HCT116 (cell line): ENCODE measurements around the gene ZC2HC1C. TPM values are rescaled to one million over a fixed set of nuclear protein-coding genes. Genes with fewer than 3 reads are reported as not detected.

ENCODE experiments used
- ATAC-seq: fragments of 200-7000 bp; cut with Tn5 transposase; 2 replicates; pipeline ENCODE4 v1.9.1; 2020; ENCODE audit warnings: mild to moderate bottlenecking, moderate library complexity
- BruUV-seq: library from RNA; stranded (reverse); fragments of 400-500 nt; replicated peaks from 2 replicates; lab custom pipeline; 2021; lab: Mats Ljungman, UMichigan
- CTCF ChIA-PET: fragments of 300-600 bp; sonication (Branson Sonifier 250); formaldehyde crosslinking; loops from one replicate; lab custom pipeline; 2021; ENCODE audit warnings: antibody characterized with exemption; lab: Charles Lee
- POLR2A ChIA-PET: fragments of 300-600, 350-600 bp; sonication (Branson Sonifier 250); formaldehyde crosslinking; loops from one replicate; lab custom pipeline; 2021; ENCODE audit warnings: antibody characterized with exemption; lab: Charles Lee
- RAD21 ChIA-PET, 2 experiments: fragments of 300-600 bp; sonication (Branson Sonifier 250); formaldehyde crosslinking; loops; one replicate each; lab custom pipeline; 2023; ENCODE audit warnings: low total read pairs in 2 of 2; ENCODE audit not compliant: uncharacterized antibody in 2 of 2, unreplicated experiment in 2 of 2, low non-redundant PET in 1 of 2; lab: Charles Lee
- DNase-seq: peaks from one replicate; pipeline ENCODE4 v3.0.0-alpha.2; 2010; ENCODE audit warnings: low read depth, low spot score
- H2AFZ ChIP-seq: fragments of 200-600 bp; shearing (Covaris generic), sonication (generic); 2 replicates; pipeline ENCODE4 v1.6.1; 2017; ENCODE audit warnings: low read depth, mixed run types, mixed read lengths, antibody characterized with exemption, low read length; ENCODE audit not compliant: poor library complexity, severe bottlenecking
- H3K27ac ChIP-seq: 2 replicates; pipeline ENCODE4 v1.5.1; 2012; ENCODE audit warnings: low read depth, low read length
- H3K27me3 ChIP-seq: fragments of 200-600 bp; sonication (generic); 2 replicates; pipeline ENCODE4 v1.6.1; 2016; ENCODE audit warnings: mixed run types, low read length, mixed read lengths; ENCODE audit not compliant: insufficient read depth
- H3K36me3 ChIP-seq, 2 experiments: fragments of 200-500 bp in 1 of 2; fragments of 200-600 bp in 1 of 2; sonication (Bioruptor generic) in 1 of 2; sonication (generic) in 1 of 2; 2 replicates each; pipeline versions ENCODE4 v1.5.1 to v1.6.1; 2014 to 2016; ENCODE audit warnings: low read length in 2 of 2, inconsistent platforms in 1 of 2, mixed read lengths in 1 of 2, mixed run types in 1 of 2; ENCODE audit not compliant: insufficient read depth in 2 of 2, control insufficient read depth in 1 of 2
- H3K4me1 ChIP-seq, 2 experiments: fragments of 200-600 bp in 1 of 2; sonication (generic) in 1 of 2; 2 replicates each; pipeline versions ENCODE4 v1.5.1 to v1.6.1; 2012 to 2017; ENCODE audit warnings: low read length in 2 of 2, inconsistent platforms in 1 of 2, mild to moderate bottlenecking in 1 of 2, mixed read lengths in 1 of 2, mixed run types in 1 of 2, moderate library complexity in 1 of 2; ENCODE audit not compliant: insufficient read depth in 2 of 2, control insufficient read depth in 1 of 2
- H3K4me2 ChIP-seq: fragments of 200-600 bp; sonication (generic); 2 replicates; pipeline ENCODE4 v1.6.1; 2017; ENCODE audit warnings: mixed run types, low read length, mixed read lengths
- H3K4me3 ChIP-seq, 2 experiments: fragments of 200-600 bp in 1 of 2; sonication (generic) in 1 of 2; replicated peaks in 1 of 2; 2 replicates each; pipeline ENCODE4 v1.5.1; 2011 to 2016; ENCODE audit warnings: low read length in 2 of 2, control low read depth in 1 of 2, low read depth in 1 of 2, mild to moderate bottlenecking in 1 of 2, mixed read lengths in 1 of 2, mixed run types in 1 of 2
- H3K79me2 ChIP-seq: fragments of 200-600 bp; sonication (generic); 2 replicates; pipeline ENCODE4 v1.6.1; 2017; ENCODE audit warnings: mild to moderate bottlenecking, mixed run types, low read length, moderate library complexity, mixed read lengths; ENCODE audit not compliant: insufficient read depth
- H3K9ac ChIP-seq: fragments of 200-600 bp; sonication (generic); 2 replicates; pipeline ENCODE4 v1.6.1; 2016; ENCODE audit warnings: low read length, mixed read lengths
- H3K9me2 ChIP-seq: fragments of 200-600 bp; sonication (generic), shearing (Covaris generic); 2 replicates; pipeline ENCODE4 v1.6.1; 2017; ENCODE audit warnings: mixed run types, mild to moderate bottlenecking, moderate library complexity; ENCODE audit not compliant: insufficient read depth
- H3K9me3 ChIP-seq, 2 experiments: fragments of 200-500 bp in 1 of 2; fragments of 200-600 bp in 1 of 2; sonication (Bioruptor generic) in 1 of 2; sonication (generic) in 1 of 2; 2 replicates each; pipeline ENCODE4 v1.6.1; 2014 to 2017; ENCODE audit warnings: low read length in 2 of 2, mixed read lengths in 2 of 2, inconsistent platforms in 1 of 2, low read depth in 1 of 2, mild to moderate bottlenecking in 1 of 2, mixed run types in 1 of 2, moderate library complexity in 1 of 2; ENCODE audit not compliant: control insufficient read depth in 1 of 2, insufficient read depth in 1 of 2
- H4K20me1 ChIP-seq: fragments of 200-600 bp; sonication (generic), shearing (Covaris generic); 2 replicates; pipeline ENCODE4 v1.6.1; 2017; ENCODE audit warnings: mixed run types, mild to moderate bottlenecking, moderate library complexity; ENCODE audit not compliant: insufficient read depth
- CEBPB ChIP-seq: IDR thresholded peaks from 2 replicates; pipeline ENCODE4 v1.6.1; 2012; ENCODE audit warnings: low read depth
- EGR1 ChIP-seq: IDR thresholded peaks from 2 replicates; pipeline ENCODE4 v1.6.1; 2012; ENCODE audit warnings: low read depth
- ELF1 ChIP-seq: IDR thresholded peaks from 2 replicates; pipeline ENCODE4 v1.6.1; 2012; ENCODE audit warnings: low read depth, borderline replicate concordance
- EZH2 ChIP-seq: fragments of 200-600 bp; sonication (generic); IDR thresholded peaks from 2 replicates; pipeline ENCODE4 v1.6.1; 2017; ENCODE audit warnings: antibody characterized with exemption, mixed run types
- FOSL1 ChIP-seq: IDR thresholded peaks from 2 replicates; pipeline ENCODE4 v1.6.1; 2012; ENCODE audit warnings: low read depth
- POLR2A ChIP-seq: IDR thresholded peaks from 2 replicates; pipeline ENCODE4 v1.7.0; 2011; ENCODE audit warnings: borderline replicate concordance; ENCODE audit not compliant: insufficient read depth, insufficient read length; ENCODE audit errors: extremely low read depth
- POLR2AphosphoS5 ChIP-seq: IDR thresholded peaks from 2 replicates; pipeline ENCODE4 v1.6.1; 2011; ENCODE audit warnings: mild to moderate bottlenecking, low read depth, low read length, moderate library complexity
- RAD21 ChIP-seq: IDR thresholded peaks from 2 replicates; pipeline ENCODE4 v1.6.1; 2012; ENCODE audit warnings: low read depth, mild to moderate bottlenecking
- SIN3A ChIP-seq: IDR thresholded peaks from 2 replicates; pipeline ENCODE4 v1.6.1; 2012; ENCODE audit warnings: low read depth
- SP1 ChIP-seq: IDR thresholded peaks from 2 replicates; pipeline ENCODE4 v1.6.1; 2012; ENCODE audit warnings: low read depth
- SRF ChIP-seq: IDR thresholded peaks from 2 replicates; pipeline ENCODE4 v1.6.1; 2012; ENCODE audit warnings: low read depth
- TCF7L2 ChIP-seq: IDR thresholded peaks from 2 replicates; pipeline ENCODE4 v1.7.0; 2011; ENCODE audit warnings: borderline replicate concordance, inconsistent platforms; ENCODE audit not compliant: insufficient read depth, insufficient read length; ENCODE audit errors: extremely low read depth
- ZNF274 ChIP-seq: fragments of 200-500 bp; sonication (Bioruptor generic); IDR thresholded peaks from 2 replicates; pipeline ENCODE4 v1.6.1; 2014; ENCODE audit warnings: mild to moderate bottlenecking, low read depth, low read length, inconsistent platforms
- intact Hi-C: fragments of 100-400 bp; cut with micrococcal nuclease; formaldehyde crosslinking; loops from 2 replicates; pipeline ENCODE4 v1.10.0; 2022
- total RNA-seq: library from RNA; stranded (reverse); gene quantifications from one replicate; pipeline ENCODE4 v1.2.1, GENCODE V29; 2021; ENCODE audit not compliant: unreplicated experiment
- TF ChIP-seq, protein P1 (sequence below): IDR thresholded peaks from 2 replicates; pipeline ENCODE4 v1.6.1; 2012
- TF ChIP-seq, protein P2 (sequence below): IDR thresholded peaks from 2 replicates; pipeline ENCODE4 v1.6.1; 2012; ENCODE audit warnings: low read depth
- TF ChIP-seq, protein P3 (sequence below): IDR thresholded peaks from 2 replicates; pipeline ENCODE4 v1.6.1; 2011; ENCODE audit warnings: mild to moderate bottlenecking, low read length, moderate library complexity; ENCODE audit not compliant: insufficient replicate concordance; ENCODE audit errors: extremely low read depth

ZC2HC1C gene
- total RNA-seq, 1 experiment from 2014 or later, result 0.98 TPM

DNA sequence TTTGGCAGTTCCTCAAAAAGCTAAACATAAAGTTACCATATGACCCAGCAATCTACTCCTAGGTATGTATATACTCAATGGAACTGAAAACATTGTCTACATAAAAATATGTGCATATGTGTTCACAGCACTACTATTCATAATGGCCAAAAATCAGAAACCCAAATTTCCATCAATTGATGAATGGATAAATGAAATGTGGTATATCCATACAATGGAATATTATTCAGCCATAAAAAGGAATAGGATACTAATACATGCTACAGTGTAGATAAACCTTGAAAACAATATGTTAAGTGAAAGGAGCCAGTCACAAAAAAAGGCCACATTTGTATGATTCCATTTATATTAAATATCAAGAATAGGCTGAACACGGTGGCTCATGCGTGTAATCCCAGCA, 9.0 kb upstream of the ZC2HC1C start:
- Histone ChIP-seq H3K9me3 (no peaks in the 10 kb centered on the region), H3K79me2 (peaks cover 55% of the 10 kb centered on the region), H3K4me1 (peaks cover 5 to 13% of the 10 kb centered on the region in 2 experiments; a peak in 2 of 4 replicates), H3K4me3 (no peak overlapping the region), H3K27me3 (no peaks in the 10 kb centered on the region), H3K9me2 (no peaks in the 10 kb centered on the region), H3K4me2 (no peak overlapping the region), H4K20me1 (no peaks in the 10 kb centered on the region), H3K27ac (no peak overlapping the region), H2AFZ (no peak overlapping the region), H3K36me3 (peaks cover 2 to 20% of the 10 kb centered on the region in 2 experiments; a peak in 1 of 4 replicates), H3K9ac (no peak overlapping the region)
- ChIA-PET POLR2A (no interaction called here), CTCF (no interaction called here), RAD21 (no interaction called here)
- intact Hi-C loops, result no loop called here
- ATAC-seq (no peak), DNase-seq (no peak)
- TF ChIP-seq EGR1, result no peak
- TF ChIP-seq, protein P1, sequence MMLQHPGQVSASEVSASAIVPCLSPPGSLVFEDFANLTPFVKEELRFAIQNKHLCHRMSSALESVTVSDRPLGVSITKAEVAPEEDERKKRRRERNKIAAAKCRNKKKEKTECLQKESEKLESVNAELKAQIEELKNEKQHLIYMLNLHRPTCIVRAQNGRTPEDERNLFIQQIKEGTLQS, result no peak
- TF ChIP-seq POLR2A, result no peak
- no peak for TF ChIP-seq FOSL1
- TF ChIP-seq EZH2, result no peak
- TF ChIP-seq RAD21, result no peak
- no peak for TF ChIP-seq ZNF274
- TF ChIP-seq POLR2AphosphoS5, result no peak
- TF ChIP-seq, protein P2, sequence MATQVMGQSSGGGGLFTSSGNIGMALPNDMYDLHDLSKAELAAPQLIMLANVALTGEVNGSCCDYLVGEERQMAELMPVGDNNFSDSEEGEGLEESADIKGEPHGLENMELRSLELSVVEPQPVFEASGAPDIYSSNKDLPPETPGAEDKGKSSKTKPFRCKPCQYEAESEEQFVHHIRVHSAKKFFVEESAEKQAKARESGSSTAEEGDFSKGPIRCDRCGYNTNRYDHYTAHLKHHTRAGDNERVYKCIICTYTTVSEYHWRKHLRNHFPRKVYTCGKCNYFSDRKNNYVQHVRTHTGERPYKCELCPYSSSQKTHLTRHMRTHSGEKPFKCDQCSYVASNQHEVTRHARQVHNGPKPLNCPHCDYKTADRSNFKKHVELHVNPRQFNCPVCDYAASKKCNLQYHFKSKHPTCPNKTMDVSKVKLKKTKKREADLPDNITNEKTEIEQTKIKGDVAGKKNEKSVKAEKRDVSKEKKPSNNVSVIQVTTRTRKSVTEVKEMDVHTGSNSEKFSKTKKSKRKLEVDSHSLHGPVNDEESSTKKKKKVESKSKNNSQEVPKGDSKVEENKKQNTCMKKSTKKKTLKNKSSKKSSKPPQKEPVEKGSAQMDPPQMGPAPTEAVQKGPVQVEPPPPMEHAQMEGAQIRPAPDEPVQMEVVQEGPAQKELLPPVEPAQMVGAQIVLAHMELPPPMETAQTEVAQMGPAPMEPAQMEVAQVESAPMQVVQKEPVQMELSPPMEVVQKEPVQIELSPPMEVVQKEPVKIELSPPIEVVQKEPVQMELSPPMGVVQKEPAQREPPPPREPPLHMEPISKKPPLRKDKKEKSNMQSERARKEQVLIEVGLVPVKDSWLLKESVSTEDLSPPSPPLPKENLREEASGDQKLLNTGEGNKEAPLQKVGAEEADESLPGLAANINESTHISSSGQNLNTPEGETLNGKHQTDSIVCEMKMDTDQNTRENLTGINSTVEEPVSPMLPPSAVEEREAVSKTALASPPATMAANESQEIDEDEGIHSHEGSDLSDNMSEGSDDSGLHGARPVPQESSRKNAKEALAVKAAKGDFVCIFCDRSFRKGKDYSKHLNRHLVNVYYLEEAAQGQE, result no peak
- TF ChIP-seq, protein P3, sequence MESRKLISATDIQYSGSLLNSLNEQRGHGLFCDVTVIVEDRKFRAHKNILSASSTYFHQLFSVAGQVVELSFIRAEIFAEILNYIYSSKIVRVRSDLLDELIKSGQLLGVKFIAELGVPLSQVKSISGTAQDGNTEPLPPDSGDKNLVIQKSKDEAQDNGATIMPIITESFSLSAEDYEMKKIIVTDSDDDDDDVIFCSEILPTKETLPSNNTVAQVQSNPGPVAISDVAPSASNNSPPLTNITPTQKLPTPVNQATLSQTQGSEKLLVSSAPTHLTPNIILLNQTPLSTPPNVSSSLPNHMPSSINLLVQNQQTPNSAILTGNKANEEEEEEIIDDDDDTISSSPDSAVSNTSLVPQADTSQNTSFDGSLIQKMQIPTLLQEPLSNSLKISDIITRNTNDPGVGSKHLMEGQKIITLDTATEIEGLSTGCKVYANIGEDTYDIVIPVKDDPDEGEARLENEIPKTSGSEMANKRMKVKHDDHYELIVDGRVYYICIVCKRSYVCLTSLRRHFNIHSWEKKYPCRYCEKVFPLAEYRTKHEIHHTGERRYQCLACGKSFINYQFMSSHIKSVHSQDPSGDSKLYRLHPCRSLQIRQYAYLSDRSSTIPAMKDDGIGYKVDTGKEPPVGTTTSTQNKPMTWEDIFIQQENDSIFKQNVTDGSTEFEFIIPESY, result no peak
- TF ChIP-seq SP1, result no peak
- no peak for TF ChIP-seq CEBPB
- no peak for TF ChIP-seq SIN3A
- no peak for TF ChIP-seq ELF1
- TF ChIP-seq SRF, result no peak
- TF ChIP-seq TCF7L2, result no peak
- no TSS peak for BruUV-seq
